Stimulated activated CD8-positive, alpha-beta memory T cell treated with anti-CD3 and anti-CD28 coated beads, Interleukin-12 subunit alpha, Interleukin-12 subunit beta, amount 100 ng/mL, for 1 hour (primary cell): ENCODE data around the gene TET2.
"Not testable (repeated sequence)": the region's sequence is repeated elsewhere in the genome, so short reads cannot be mapped to it uniquely, and the experiment has no call there.

Experiments used
- DNase-seq: peaks from one replicate; pipeline ENCODE4 v3.0.0-alpha.2; 2020; ENCODE audit warnings: low read depth

Gene TET2

GRCh38 chr4:105293360-105293759 lies 146.7 kb downstream of the TET2 start:
- no peak for DNase-seq

DNA sequence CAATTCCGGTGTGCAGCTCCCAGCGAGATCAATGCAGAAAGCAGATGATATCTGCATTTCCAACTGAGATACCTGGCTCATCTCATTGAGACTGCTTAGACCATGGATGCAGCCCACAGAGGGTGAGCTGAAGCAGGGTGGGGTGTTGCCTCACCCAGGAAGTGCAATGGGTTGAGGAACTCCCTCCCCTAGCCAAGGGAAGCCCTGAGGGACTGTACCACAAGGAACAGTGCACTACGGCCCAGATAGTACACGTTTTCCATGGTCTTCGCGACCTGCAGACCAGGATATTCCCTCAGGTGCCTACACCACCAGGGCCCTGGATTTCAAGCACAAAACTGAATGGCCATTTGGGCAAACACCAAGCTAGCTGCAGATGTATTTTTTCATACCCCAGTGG lies 150.0 kb downstream of the TET2 start:
- no peak for DNase-seq

- not testable (repeated sequence) for DNase-seq
Measured at GRCh38 chr4:105299027-105299426, 152.4 kb downstream of the TET2 start.

DNA sequence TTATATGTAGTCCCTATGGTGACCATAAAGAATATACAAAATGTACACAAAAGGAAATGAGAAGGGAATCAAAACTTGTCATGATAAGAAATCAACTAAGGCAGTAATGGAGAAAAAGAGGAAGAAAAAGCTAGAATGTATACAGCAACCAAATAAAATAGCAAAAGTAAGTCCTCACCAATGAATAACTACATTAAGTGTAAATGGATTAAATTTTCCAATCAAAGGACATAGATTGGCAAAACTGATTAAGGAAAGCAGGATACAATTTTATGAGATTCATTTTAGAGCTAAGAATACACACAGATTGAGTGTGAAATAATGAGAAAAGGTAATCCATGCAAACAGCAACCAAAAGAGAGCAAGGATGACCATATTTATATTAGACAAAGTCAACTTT lies 157.4 kb downstream of the TET2 start:
- no peak for DNase-seq

- DNase-seq, result no peak
Measured at GRCh38 chr4:105305019-105305836, 158.6 kb downstream of the TET2 start.

GRCh38 chr4:105306158-105306781 lies 159.6 kb downstream of the TET2 start:
- peak; percentile 0 for DNase-seq

- no peak for DNase-seq
Measured at GRCh38 chr4:105306820-105307219, 160.1 kb downstream of the TET2 start.

GRCh38 chr4:105318486-105318885 lies 171.8 kb downstream of the TET2 start:
- DNase-seq, result no peak

- DNase-seq, result no peak
Measured at GRCh38 chr4:105327222-105327621, 180.5 kb downstream of the TET2 start.

DNA sequence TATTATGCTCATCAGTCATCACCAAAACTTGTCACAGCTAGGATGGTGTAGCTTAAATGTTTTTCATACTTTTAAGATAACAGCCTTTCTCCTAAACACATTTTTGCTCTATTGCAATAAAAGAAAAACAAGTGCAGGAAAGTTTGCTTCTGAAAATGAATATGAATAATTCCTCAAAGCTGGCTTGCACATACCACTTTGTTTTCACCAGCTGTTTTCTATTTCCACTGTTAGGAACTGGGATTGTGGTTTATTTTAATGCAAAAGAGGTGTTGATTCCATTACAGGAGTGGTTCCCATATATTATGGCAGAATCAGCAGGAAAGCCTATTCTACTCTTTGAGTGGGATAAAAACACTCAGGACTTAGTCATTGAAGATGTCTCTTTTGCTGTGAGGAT lies 181.3 kb downstream of the TET2 start:
- no peak for DNase-seq

- DNase-seq, result no peak
Measured at GRCh38 chr4:105329081-105329480, 182.4 kb downstream of the TET2 start.
